Endothelial cell of umbilical vein (primary cell): Measurements from ENCODE around the gene KLF13. TPM values are rescaled to one million over a fixed set of nuclear protein-coding genes. Genes with fewer than 3 reads are reported as not detected.

Experiments
- BruUV-seq: library from RNA; stranded (reverse); fragments of 400-500 nt; replicated peaks from 2 replicates; lab custom pipeline; 2021; lab: Mats Ljungman, UMichigan
- CTCF ChIA-PET: fragments of 300-600, 350-600 bp; sonication (Branson Sonifier 250); formaldehyde crosslinking; loops from one replicate; lab custom pipeline; 2021; ENCODE audit warnings: antibody characterized with exemption, inconsistent platforms; lab: Charles Lee
- POLR2A ChIA-PET: fragments of 300-600, 350-600 bp; sonication (Branson Sonifier 250); formaldehyde crosslinking; loops from one replicate; lab custom pipeline; 2021; ENCODE audit warnings: antibody characterized with exemption, inconsistent platforms; lab: Charles Lee
- DNase-seq: peaks from one replicate; pipeline ENCODE4 v3.0.0-alpha.2; 2011; ENCODE audit warnings: low read depth, low spot score
- FAIRE-seq: peaks from 2 replicates; lab custom pipeline; 2011; peaks lifted over from hg19 to GRCh38; lab: Jason Lieb, UNC
- H2AFZ ChIP-seq: 2 replicates; pipeline ENCODE4 v1.6.0; 2012; ENCODE audit warnings: low read depth, low read length, control low read depth, inconsistent platforms
- H3K27ac ChIP-seq: 2 replicates; pipeline ENCODE4 v1.5.1; 2011; ENCODE audit warnings: low read depth, mild to moderate bottlenecking, control low read depth, low read length, moderate library complexity; ENCODE audit not compliant: insufficient read depth
- H3K27me3 ChIP-seq, 2 experiments: 2 replicates each; pipeline versions ENCODE4 v1.6.0 to v1.6.1; 2011; ENCODE audit warnings: low read length in 2 of 2, mixed read lengths in 1 of 2; ENCODE audit not compliant: control insufficient read depth in 2 of 2, insufficient read depth in 2 of 2
- H3K36me3 ChIP-seq, 2 experiments: 2 replicates in 1 of 2; 3 replicates in 1 of 2; pipeline ENCODE4 v1.5.1; 2011; ENCODE audit warnings: low read length in 2 of 2, mild to moderate bottlenecking in 1 of 2, moderate library complexity in 1 of 2; ENCODE audit not compliant: control insufficient read depth in 2 of 2, insufficient read depth in 2 of 2; ENCODE audit errors: extremely low read depth in 1 of 2
- H3K4me1 ChIP-seq: 3 replicates; pipeline ENCODE4 v1.5.1; 2011; ENCODE audit warnings: mild to moderate bottlenecking, low read length; ENCODE audit not compliant: control insufficient read depth, insufficient read depth; ENCODE audit errors: extremely low read depth
- H3K4me2 ChIP-seq: 2 replicates; pipeline ENCODE4 v1.6.1; 2011; ENCODE audit warnings: low read length, control low read depth, mixed read lengths; ENCODE audit not compliant: insufficient read depth
- H3K4me3 ChIP-seq, 3 experiments: fragments of 200-600 bp in 1 of 3; sonication (generic), shearing (Covaris generic) in 1 of 3; replicated peaks in 1 of 3; 2 replicates each; pipeline ENCODE4 v1.5.1; 2011 to 2016; ENCODE audit warnings: control low read depth in 3 of 3, low read length in 3 of 3, mild to moderate bottlenecking in 2 of 3, inconsistent platforms in 1 of 3, low read depth in 1 of 3, moderate library complexity in 1 of 3; ENCODE audit not compliant: insufficient read depth in 1 of 3
- H3K79me2 ChIP-seq: 2 replicates; pipeline ENCODE4 v1.6.0; 2012; ENCODE audit warnings: low read length, inconsistent platforms; ENCODE audit not compliant: control insufficient read depth, insufficient read depth
- H3K9ac ChIP-seq: replicated peaks from 2 replicates; pipeline ENCODE3; 2011; ENCODE audit warnings: low read length, control low read depth; ENCODE audit not compliant: insufficient read depth; ENCODE audit errors: extremely low read depth
- H3K9me1 ChIP-seq: replicated peaks from 3 replicates; pipeline ENCODE4 v1.6.0; 2011; ENCODE audit warnings: mild to moderate bottlenecking, low read length; ENCODE audit not compliant: control insufficient read depth, insufficient read depth; ENCODE audit errors: extremely low read depth
- H3K9me3 ChIP-seq: replicated peaks from 2 replicates; pipeline ENCODE4 v1.5.1; 2012; ENCODE audit warnings: low read length, inconsistent platforms; ENCODE audit not compliant: control insufficient read depth, insufficient read depth
- H4K20me1 ChIP-seq: replicated peaks from 2 replicates; pipeline ENCODE3; 2011; ENCODE audit warnings: mild to moderate bottlenecking, low read length; ENCODE audit not compliant: control insufficient read depth, insufficient read depth; ENCODE audit errors: extremely low read depth
- EZH2 ChIP-seq: IDR thresholded peaks from 2 replicates; pipeline ENCODE4 v1.6.1; 2012; ENCODE audit warnings: borderline replicate concordance, low read depth, mild to moderate bottlenecking, moderate library complexity, low read length, inconsistent platforms; ENCODE audit not compliant: severe bottlenecking
- FOS ChIP-seq: IDR thresholded peaks from 2 replicates; pipeline ENCODE4 v1.6.1; 2011; ENCODE audit warnings: mild to moderate bottlenecking, low read length, moderate library complexity, borderline replicate concordance; ENCODE audit not compliant: insufficient read depth
- GATA2 ChIP-seq: IDR thresholded peaks from 2 replicates; pipeline ENCODE4 v1.7.0; 2011; ENCODE audit warnings: low read depth, mild to moderate bottlenecking, moderate library complexity, mixed read lengths, low read length; ENCODE audit not compliant: insufficient read length, insufficient read depth
- MAX ChIP-seq: IDR thresholded peaks from 2 replicates; pipeline ENCODE4 v1.6.1; 2011; ENCODE audit not compliant: insufficient read depth, insufficient read length
- MYC ChIP-seq: IDR thresholded peaks from one replicate; pipeline ENCODE4 v1.6.1; 2011; ENCODE audit warnings: mild to moderate bottlenecking, low read depth, low read length
- POLR2A ChIP-seq: IDR thresholded peaks from 2 replicates; pipeline ENCODE4 v1.6.1; 2012; ENCODE audit warnings: low read depth, mild to moderate bottlenecking, control low read depth, low read length
- dilution Hi-C: fragments of 300-500 bp; cut with MboI; formaldehyde crosslinking; loops from one replicate; pipeline ENCODE4 v1.15.0; 2019; ENCODE audit warnings: low sequenced_read_pairs; ENCODE audit not compliant: extremely low pct_ligation_motif_present
- intact Hi-C: fragments of 100-400 bp; cut with micrococcal nuclease; formaldehyde crosslinking; loops from one replicate; pipeline ENCODE4 v1.10.0; 2022
- polyA plus RNA-seq, 4 experiments: library from polyadenylated mRNA; depleted of rRNA in 3 of 4; stranded (reverse) in 3 of 4; unstranded in 1 of 4; fragments of >200 nt; gene quantifications; 2 replicates each; pipeline versions ENCODE4 v1.2.1 to v1.2.3, GENCODE V29; 2011 to 2012; ENCODE audit warnings: missing spikeins in 1 of 4
- total RNA-seq: library from RNA; stranded (reverse); gene quantifications from 2 replicates; pipeline ENCODE4 v1.2.3, GENCODE V29; 2021

The KLF13 gene
- total and polyA plus RNA-seq, 2 donors (not counting 3 experiments of a cell fraction or from before 2014, with no cell fraction given): 10.1 to 31.9 TPM

GRCh38 chr15:31325595-31326155 is 960 bp upstream of the KLF13 start:
- Histone ChIP-seq H3K4me2 (peak overlapping the region; percentile 75), H3K4me3 (peak overlapping the region; percentile 53 to 89 (median 62)), H3K27ac (peak overlapping the region; percentile 78), H3K9ac (peak overlapping the region; percentile 89), H3K36me3 (no peaks in the 10 kb centered on the region), H3K9me3 (no peaks in the 10 kb centered on the region), H3K9me1 (no peaks in the 10 kb centered on the region), H3K79me2 (peaks cover 3% of the 10 kb centered on the region), H4K20me1 (no peaks in the 10 kb centered on the region), H3K4me1 (peaks cover 8% of the 10 kb centered on the region), H3K27me3 (peaks cover 0 to 2% of the 10 kb centered on the region in 2 experiments), H2AFZ (peak overlapping the region; percentile 64)
- intact Hi-C loops: loop anchor here (1.0 to 10.0 kb wide), 10 partner anchors 17 to 1643 kb away; no protein-coding TSS in a partner anchor
- TSS peak; percentile 48 for BruUV-seq
- ChIA-PET POLR2A (no interaction called here), CTCF (interaction anchor here (1.3 to 4.6 kb wide), 4 partner anchors 17 to 163 kb away, joined by 10 to 34 read pairs (median 17); no protein-coding TSS in a partner anchor)
- no peak for TF ChIP-seq MAX
- TF ChIP-seq GATA2: no peak
- no peak for TF ChIP-seq EZH2
- TF ChIP-seq MYC: no peak
- no peak for TF ChIP-seq FOS
- TF ChIP-seq POLR2A: peak; percentile 35
- dilution Hi-C loops: no loop called here
- DNase-seq (no peak), FAIRE-seq (no peak)
